ENCODE data around the gene PNPLA6. TPM values are rescaled to one million over a fixed set of nuclear protein-coding genes. Genes with fewer than 3 reads are reported as not detected.
A peak's percentile ranks its signal among the peaks of the same experiment; 100 is the strongest.

Gene PNPLA6
- total and polyA plus RNA-seq, 9 of the 15 experiments (the other 6 are each of a cell fraction or from before 2014, with no cell fraction given): 0.07 to 30.2 (median 8.3) TPM

- TF ChIP-seq KDM1A (IDR thresholded peaks at IDR 0.05) (peak; percentile 27 to 55; a peak in 2 of 4 replicates), AFF4 (CRISPR knock-in tag; IDR thresholded peaks at IDR 0.05) (no peak), DEAF1 (CRISPR knock-in tag; IDR thresholded peaks at IDR 0.05) (no peak), ZBTB26 (CRISPR knock-in tag; IDR thresholded peaks at IDR 0.05) (no peak), CHD4 (IDR thresholded peaks at IDR 0.05; ENCODE audit: insufficient read depth, insufficient replicate concordance, low read depth, low read length, poor library complexity, severe bottlenecking) (peak; percentile 77), ARID2 (IDR thresholded peaks at IDR 0.05) (no peak), MTA3 (IDR thresholded peaks at IDR 0.05; ENCODE audit: borderline replicate concordance) (no peak), CCAR2 (IDR thresholded peaks at IDR 0.05; ENCODE audit: low read depth, low read length) (no peak), HMGXB4 (CRISPR knock-in tag; IDR thresholded peaks at IDR 0.05) (no peak), GTF3C2 (IDR thresholded peaks at IDR 0.05; ENCODE audit: borderline replicate concordance, extremely low read depth, insufficient read length) (no peak), ELF2 (CRISPR knock-in tag; IDR thresholded peaks at IDR 0.05) (no peak), RBM25 (IDR thresholded peaks at IDR 0.05; ENCODE audit: low read depth, low read length, severe bottlenecking) (peak; percentile 78), DACH1 (IDR thresholded peaks at IDR 0.05; ENCODE audit: partially characterized antibody) (no peak), NCOA6 (IDR thresholded peaks at IDR 0.05) (no peak)
These were observed 54.3 kb downstream of the PNPLA6 start (continued) for GRCh38 chr19:7589822-7590221.
